ENCODE measurements around the gene EPHA3.

The EPHA3 gene

GRCh38 chr3:89250742-89251141 is 143.3 kb downstream of the EPHA3 start:
- TF ChIP-seq CTCF (conservative IDR thresholded peaks at IDR 0.05; ENCODE audit: low read depth), result no peak
- H3K27ac ChIP-seq, result no peak overlapping the region
- DNase-seq (ENCODE audit: low spot score), result no peak
- CTCF ChIA-PET, result no interaction called here
- POLR2A ChIA-PET (ENCODE audit: low non-redundant PET), result no interaction called here

- no peak for DNase-seq (ENCODE audit: low spot score)
- TF ChIP-seq CTCF (conservative IDR thresholded peaks at IDR 0.05; ENCODE audit: low read depth), result no peak
- POLR2A ChIA-PET (ENCODE audit: low non-redundant PET), result no interaction called here
- CTCF ChIA-PET, result no interaction called here
- H3K27ac ChIP-seq, result no peak overlapping the region
Measured at GRCh38 chr3:89252016-89252415, 144.6 kb downstream of the EPHA3 start.

GRCh38 chr3:89252860-89253259 is 145.4 kb downstream of the EPHA3 start:
- H3K27ac ChIP-seq, result no peak overlapping the region
- no peak for TF ChIP-seq CTCF (conservative IDR thresholded peaks at IDR 0.05; ENCODE audit: low read depth)
- ChIA-PET CTCF (no interaction called here), POLR2A (ENCODE audit: low non-redundant PET) (no interaction called here)
- DNase-seq (ENCODE audit: low spot score), result no peak

- ChIA-PET CTCF (no interaction called here), POLR2A (ENCODE audit: low non-redundant PET) (no interaction called here)
- no peak for DNase-seq (ENCODE audit: low spot score)
- no peak overlapping the region for H3K27ac ChIP-seq
- no peak for TF ChIP-seq CTCF (conservative IDR thresholded peaks at IDR 0.05; ENCODE audit: low read depth)
Measured at GRCh38 chr3:89256395-89256794, 149.0 kb downstream of the EPHA3 start.

GRCh38 chr3:89256882-89257281 is 149.5 kb downstream of the EPHA3 start:
- DNase-seq (ENCODE audit: low spot score), result no peak
- H3K27ac ChIP-seq, result no peak overlapping the region
- ChIA-PET POLR2A (ENCODE audit: low non-redundant PET) (no interaction called here), CTCF (no interaction called here)
- TF ChIP-seq CTCF (conservative IDR thresholded peaks at IDR 0.05; ENCODE audit: low read depth), result no peak

GRCh38 chr3:89260721-89261120 is 153.3 kb downstream of the EPHA3 start:
- no peak for TF ChIP-seq CTCF (conservative IDR thresholded peaks at IDR 0.05; ENCODE audit: low read depth)
- no peak for DNase-seq (ENCODE audit: low spot score)
- no peak overlapping the region for H3K27ac ChIP-seq
- ChIA-PET POLR2A (ENCODE audit: low non-redundant PET) (no interaction called here), CTCF (no interaction called here)

GRCh38 chr3:89261673-89262072 is 154.3 kb downstream of the EPHA3 start:
- H3K27ac ChIP-seq, result no peak overlapping the region
- no peak for DNase-seq (ENCODE audit: low spot score)
- TF ChIP-seq CTCF (conservative IDR thresholded peaks at IDR 0.05; ENCODE audit: low read depth), result no peak
- CTCF ChIA-PET, result no interaction called here
- POLR2A ChIA-PET (ENCODE audit: low non-redundant PET), result no interaction called here
